Tongue (tissue), 2 donors: ENCODE results near the gene CMTR1. TPM values are rescaled to one million over a fixed set of nuclear protein-coding genes. Genes with fewer than 3 reads are reported as not detected.

Experiments used
- DNase-seq: peaks from one replicate; pipeline ENCODE4 v3.0.0-alpha.2; 2015
- total RNA-seq: library from RNA; depleted of rRNA; stranded (reverse); fragments of >200 nt; gene quantifications from one replicate; pipeline ENCODE4 v1.2.3, GENCODE V29; 2014

The CMTR1 gene
- total RNA-seq, 1 donor from 2014 or later = 41.0 TPM

GRCh38 chr6:37479266-37479854 lies 46.3 kb downstream of the CMTR1 start:
- peak; percentile 62 for DNase-seq

- no peak for DNase-seq
These were observed 47.2 kb downstream of the CMTR1 start for GRCh38 chr6:37480118-37480736.

GRCh38 chr6:37480951-37481534 lies 48.0 kb downstream of the CMTR1 start:
- DNase-seq = no peak

GRCh38 chr6:37481711-37482605 lies 48.9 kb downstream of the CMTR1 start:
- DNase-seq = no peak

GRCh38 chr6:37482606-37483251 lies 49.7 kb downstream of the CMTR1 start:
- no peak for DNase-seq

GRCh38 chr6:37483252-37483901 lies 50.4 kb downstream of the CMTR1 start:
- no peak for DNase-seq

GRCh38 chr6:37483917-37484785 lies 51.1 kb downstream of the CMTR1 start:
- DNase-seq = peak; percentile 77

GRCh38 chr6:37484786-37485170 lies 51.8 kb downstream of the CMTR1 start:
- DNase-seq = no peak

GRCh38 chr6:37485291-37485702 lies 52.3 kb downstream of the CMTR1 start:
- DNase-seq = no peak

GRCh38 chr6:37486121-37486839 lies 53.3 kb downstream of the CMTR1 start:
- no peak for DNase-seq

- DNase-seq = no peak
These were observed 54.8 kb downstream of the CMTR1 start for GRCh38 chr6:37487591-37488380.

GRCh38 chr6:37488476-37488875 lies 55.5 kb downstream of the CMTR1 start:
- DNase-seq = no peak

GRCh38 chr6:37489697-37490336 lies 56.8 kb downstream of the CMTR1 start:
- DNase-seq = no peak

GRCh38 chr6:37490536-37491170 lies 57.6 kb downstream of the CMTR1 start:
- DNase-seq = no peak

GRCh38 chr6:37491171-37491829 lies 58.3 kb downstream of the CMTR1 start:
- DNase-seq = no peak

- no peak for DNase-seq
These were observed 58.8 kb downstream of the CMTR1 start for GRCh38 chr6:37491830-37492208.

GRCh38 chr6:37492236-37492972 lies 59.4 kb downstream of the CMTR1 start:
- no peak for DNase-seq
